CMK (cell line): ENCODE measurements around the gene ATAD2B.
"Not testable (repeated sequence)": the region's sequence is repeated elsewhere in the genome, so short reads cannot be mapped to it uniquely, and the experiment has no call there.

Experiments used
- DNase-seq: peaks from one replicate; pipeline ENCODE4 v3.0.0-alpha.2; 2010; ENCODE audit warnings: low read depth

The ATAD2B gene

DNA sequence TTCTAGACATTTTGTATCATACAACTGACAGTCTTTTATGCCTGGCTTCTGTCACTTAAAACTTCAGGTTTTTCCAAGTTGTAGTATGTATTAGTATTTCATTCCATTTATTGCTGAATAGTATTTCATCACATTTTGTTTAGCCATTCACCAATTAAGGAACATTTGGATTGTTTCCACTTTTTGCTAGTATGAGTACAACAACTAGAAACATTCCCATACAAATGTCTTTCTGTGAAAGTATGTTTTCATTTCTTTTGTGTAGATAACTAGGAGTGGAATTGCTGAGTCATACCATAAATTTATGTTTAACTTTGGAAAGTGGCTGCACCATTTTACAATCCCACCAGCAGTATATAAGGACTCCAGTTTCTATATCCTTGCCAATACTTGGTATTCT lies 135.9 kb downstream of the ATAD2B start:
- no peak for DNase-seq

DNA sequence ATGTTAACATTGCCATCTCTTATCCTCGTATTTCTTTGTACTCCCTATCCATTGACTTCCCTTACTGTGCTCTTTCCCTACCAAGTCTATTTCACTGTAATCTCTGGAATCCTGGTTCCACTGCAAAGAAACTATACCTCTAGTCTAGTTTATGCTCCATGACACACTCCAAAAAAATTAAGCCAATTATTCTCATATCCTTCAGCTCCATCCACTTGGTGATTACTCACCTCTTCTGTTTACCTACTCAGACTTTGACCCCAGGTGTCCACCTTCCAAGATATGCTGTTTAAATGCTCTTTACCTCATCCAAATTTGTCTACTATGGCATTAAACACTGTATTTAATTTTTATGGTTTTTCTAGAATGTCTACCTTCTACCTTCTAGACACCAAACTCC lies 137.9 kb downstream of the ATAD2B start:
- DNase-seq = no peak

DNA sequence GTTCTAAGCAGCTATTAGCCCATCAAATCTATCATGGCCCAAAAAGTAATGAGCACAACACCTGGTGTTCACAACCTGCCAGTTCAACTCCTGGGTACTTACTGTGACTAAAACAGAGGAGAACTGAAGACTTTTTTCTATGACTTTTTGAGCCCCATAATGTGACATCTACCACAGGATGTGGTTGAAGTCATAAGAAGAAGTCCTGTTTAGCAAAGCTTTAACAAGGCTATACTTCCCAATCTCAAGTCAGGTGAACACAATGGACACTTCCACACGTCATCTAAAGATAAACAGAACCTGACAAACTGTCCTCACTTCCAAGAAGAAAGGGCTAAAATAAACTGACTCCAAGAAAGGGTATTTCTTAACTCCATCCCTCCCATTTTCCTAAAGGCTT lies 138.8 kb downstream of the ATAD2B start:
- no peak for DNase-seq

DNA sequence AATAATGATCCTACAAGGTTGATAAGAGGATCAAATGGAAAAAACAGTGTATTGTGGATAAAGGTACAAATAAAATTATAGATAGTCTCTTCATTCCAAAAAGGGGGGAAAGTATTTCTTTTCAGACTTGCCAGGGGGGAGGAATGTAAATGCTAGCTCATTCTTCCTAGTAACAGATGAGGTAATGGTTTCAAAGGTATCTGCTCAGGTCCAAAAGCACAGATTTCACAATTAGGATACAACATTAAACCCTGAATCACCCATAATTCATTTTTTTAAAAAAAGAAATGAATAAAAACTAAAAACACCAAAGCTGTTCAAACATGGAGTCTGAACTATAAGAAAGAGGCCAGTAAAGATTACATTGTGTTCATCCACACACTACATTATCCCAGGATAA lies 142.0 kb downstream of the ATAD2B start:
- no peak for DNase-seq

DNA sequence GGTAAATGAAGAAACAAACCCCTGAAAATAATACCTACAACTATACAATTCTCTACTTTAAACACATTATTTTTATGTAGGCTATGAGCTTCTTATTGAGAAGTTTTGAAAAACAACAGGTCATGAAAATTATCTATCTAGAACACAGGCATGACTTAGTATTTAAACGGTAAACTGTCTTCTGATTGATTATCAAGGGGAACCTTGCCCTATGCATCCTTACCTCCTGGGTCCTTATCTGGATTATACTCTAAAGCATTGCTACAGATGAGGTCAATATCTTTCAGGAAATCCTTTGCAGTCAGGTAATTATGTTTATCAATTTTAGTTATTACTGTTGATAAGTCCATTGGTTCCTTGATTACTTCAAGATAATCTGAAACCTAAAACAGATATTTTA lies 144.3 kb downstream of the ATAD2B start:
- no peak for DNase-seq

DNA sequence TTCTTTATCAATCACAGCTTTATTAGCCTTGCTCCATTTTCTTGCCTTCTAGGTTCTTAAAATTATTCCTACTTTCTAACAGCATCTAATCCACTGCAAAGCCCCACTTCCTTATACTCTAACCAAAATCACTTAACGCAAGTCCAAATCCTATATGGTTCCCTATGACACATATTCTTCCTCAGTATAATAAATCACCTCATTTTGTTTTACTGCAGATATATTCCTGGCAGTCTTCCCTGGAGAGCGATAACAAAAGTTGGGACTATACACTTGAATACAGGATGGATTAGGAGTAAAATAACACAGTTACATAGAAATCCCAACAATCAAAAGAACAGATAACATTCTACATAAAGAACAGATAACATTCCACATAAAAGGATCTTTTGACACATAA lies 144.8 kb downstream of the ATAD2B start:
- DNase-seq = no peak

DNA sequence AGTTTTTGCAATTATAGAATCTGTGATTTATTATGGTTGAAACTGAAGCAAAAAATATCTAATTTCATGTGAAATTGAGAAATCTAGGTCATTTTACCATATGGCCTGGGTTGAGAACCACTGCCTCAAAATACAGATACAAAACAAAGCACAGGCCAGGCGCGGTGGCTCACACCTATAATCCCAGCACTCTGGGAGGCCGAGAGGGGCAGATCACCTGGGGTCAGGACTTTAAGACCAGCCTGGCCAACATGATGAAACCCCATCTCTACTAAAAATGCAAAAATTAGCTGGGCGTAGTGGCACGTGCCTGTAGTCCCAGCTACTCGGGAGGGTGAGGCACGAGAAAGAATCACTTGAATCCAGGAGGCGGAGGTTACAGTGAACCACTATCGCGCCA lies 146.5 kb downstream of the ATAD2B start:
- DNase-seq = not testable (repeated sequence)

DNA sequence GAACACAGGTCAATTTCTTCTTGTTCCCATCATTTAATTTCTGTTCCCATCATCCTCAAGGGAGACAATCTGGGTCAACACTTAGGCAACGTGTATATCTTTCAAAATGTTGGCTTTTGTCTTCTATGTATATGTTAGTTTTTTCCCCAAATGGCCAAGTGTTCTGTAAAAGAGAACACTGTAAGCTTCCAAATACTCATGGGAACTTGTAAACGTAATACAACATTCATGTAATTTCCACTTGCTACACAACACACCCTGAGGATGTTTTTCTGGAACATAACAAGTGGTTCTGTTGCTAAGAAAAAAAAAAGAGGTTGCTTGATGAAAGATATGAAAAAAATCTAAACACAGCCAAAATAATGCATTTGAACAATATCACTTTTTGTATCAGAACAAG lies 149.1 kb downstream of the ATAD2B start:
- no peak for DNase-seq

DNA sequence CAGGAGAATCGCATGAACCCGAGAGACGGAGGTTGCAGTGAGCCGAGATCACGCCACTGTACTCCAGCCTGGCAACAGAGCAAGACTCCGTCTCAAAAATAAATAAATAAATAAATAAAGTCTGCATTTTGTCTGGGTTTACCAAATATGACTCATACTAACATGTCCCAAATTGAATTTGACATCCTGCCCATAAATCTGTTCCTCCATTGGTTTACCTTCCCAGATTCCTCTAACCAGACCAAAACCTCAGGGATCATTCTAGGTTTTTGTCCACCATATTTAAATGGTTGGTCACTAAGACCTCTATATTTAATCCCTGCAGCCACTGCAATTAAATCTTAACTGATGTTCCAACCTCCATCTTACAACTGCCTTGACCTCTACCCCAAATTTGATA lies 150.9 kb downstream of the ATAD2B start:
- DNase-seq = no peak

DNA sequence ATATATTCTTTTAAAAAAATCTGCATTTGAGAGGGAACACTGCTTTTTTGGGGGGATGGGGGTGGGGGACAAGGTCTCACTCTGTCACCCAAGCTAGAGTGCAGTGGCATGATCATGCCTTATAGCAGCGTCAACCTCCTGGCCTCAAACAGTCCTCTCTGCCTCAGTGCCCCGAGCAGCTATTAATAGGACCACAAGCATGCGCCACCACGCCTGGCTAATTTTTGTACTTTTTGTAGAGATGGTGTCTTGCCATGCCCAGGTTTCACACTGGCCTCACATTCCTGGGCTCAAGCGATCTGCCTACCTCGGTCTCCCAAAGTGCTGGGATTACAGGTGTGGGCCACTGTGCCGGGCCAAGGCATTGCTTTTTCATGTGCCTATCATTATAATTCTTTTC lies 154.2 kb downstream of the ATAD2B start:
- no peak for DNase-seq

DNA sequence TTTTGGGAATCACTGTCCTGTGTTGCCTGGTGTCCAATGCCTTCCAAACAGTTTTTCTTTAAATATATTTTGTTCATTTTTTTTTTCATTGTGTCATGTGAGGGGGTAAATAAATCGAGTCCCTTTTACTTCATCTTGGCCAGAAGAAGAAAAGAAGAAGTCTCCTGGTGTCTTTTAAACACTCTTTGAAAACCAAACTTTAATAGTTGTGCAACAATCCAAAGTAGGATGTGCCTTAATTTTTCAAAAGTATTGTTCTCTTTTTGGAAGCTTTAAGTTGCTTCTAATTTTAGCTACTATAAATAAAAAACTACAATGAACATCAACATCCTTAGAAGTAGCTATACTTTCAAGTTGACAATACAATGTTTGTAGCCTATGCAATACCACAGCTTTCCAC lies 154.9 kb downstream of the ATAD2B start:
- DNase-seq = no peak

DNA sequence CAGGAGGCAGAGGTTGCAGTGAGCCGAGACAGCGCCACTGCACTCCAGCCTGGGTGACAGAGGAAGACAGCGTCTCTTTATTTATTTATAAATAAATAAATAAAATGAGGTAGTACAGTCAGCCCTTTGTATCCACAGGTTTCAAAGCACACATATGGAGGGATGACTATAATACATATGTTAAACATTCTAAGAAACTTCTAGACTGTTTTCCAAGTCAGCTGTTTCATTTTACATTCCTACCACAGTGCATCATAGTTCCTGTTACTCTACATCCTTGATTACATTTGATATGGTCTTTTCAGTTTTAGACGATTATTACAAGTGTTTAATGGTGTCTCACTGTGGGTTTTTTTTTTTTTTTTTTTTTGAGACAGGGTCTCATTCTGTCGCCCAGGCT lies 157.6 kb downstream of the ATAD2B start:
- no peak for DNase-seq

DNA sequence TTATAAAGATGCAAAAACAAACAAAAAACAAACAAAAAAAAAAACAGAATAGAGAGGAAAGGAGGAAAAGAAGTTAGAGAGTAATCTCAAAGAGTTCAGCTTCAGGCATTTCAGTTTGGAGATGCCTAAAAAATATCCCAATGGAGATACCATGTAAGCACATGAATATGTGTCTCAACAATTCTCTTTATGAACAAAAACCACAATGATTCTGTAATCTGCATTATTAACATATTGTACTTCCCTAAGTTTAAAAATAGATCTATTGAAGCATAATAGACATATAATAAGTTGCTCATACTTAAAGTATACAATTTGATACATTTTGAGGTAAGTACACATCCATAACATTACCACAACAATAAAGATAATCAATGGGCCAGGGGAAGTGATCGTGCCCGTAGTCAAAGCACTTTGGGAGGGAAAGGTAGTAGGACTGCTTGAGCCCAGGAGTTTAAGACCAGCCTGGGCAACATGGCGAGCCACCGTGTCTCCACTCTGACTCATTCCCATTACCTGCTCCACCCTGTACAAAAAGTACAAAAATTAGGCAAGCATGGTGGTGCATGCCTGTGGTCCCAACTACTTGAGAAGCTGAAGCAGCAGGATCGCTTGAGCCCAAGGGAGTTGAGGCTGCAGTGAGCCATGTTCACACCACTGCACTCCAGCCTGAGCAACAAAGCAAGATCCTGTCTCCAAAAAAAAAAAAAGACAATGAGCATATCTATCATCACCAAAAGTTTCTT lies 158.9 kb downstream of the ATAD2B start:
- DNase-seq = no peak

DNA sequence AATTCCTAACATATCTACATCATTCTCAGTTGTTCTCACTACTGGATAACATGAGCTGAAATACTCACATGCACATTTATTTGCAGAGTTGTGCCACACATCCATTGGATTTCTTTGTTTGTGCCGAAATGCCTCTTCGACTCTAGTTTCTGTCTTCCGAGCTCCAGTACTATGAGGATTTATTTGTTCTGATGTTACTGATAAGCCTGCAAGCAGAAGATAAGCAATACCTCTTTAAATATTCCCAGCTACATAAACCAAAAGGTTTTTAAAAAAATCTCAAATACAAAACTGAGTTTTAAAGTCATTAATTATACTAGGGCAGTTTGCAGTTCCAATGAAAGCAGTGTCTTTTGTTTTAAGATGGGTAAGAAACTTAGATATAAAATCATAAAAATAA lies 164.8 kb downstream of the ATAD2B start:
- DNase-seq = no peak

DNA sequence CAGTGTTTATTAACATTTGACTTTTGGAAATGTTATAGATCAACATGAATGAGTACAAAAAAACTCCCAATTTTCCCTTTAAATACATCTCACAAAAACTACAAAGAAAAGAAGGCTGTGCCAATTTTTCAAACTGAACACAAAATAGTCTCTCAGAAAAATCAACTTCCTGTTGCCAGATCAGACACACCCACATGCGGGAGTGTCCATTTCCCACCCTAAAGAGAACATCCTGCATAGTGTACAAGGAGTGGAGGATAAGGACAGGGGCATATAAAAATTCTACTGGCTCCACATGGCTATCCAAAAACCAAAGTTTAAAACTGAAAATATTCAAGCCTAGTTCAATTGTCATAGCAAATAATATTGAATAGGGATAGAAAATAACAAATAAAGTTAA lies 165.3 kb downstream of the ATAD2B start:
- no peak for DNase-seq

DNA sequence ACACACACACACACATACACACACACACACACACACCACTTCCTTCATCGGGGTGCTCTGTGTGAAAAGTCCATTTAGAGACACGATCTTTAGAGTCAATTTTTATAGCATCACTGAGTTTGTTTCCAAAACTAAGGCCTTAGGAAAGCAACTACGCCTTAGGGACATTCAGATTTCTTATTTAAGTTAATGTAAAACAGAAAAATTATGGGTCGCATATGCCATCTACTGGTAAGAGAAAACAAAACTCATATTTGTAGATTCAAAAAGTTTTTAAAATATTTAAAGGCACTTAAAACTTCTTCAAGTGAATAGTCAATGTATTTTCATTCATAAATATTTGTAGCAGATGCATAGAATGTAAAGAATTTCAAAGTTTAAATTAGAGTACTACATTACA lies 166.2 kb downstream of the ATAD2B start:
- DNase-seq = no peak

DNA sequence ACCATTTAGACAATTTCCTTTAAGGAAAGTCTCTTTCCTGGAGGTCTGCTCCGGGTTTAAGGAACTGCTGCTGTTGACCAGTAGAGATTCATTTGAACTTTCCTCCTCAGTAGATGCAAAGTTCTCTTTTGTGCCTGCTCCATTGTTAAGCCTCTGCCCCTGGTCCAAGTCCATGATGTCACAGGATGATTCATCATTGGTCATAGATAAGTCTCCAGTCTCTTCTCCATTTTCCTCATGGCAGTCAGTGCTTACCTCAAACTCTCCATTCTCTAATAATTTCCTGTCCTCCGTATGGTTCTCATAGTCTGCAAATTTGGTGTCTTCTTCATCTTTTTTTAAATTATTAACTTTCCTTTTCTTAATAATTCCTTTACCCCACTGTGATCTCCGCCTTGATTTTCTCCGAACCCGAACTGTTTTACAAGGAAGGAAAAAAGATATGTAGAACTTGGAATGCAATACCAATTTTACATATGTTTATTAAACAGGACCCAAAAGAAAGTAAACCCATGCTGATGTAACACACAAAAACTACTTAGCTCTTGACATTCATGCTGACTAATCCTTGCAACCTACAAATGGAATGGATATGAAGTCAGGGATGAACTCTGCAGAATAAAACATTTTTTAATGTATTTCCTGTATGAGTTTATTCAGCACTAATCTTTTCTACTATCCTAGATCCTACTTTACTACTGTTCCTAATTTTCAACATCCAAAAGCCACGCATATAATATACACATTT lies 169.1 kb downstream of the ATAD2B start:
- no peak for DNase-seq

DNA sequence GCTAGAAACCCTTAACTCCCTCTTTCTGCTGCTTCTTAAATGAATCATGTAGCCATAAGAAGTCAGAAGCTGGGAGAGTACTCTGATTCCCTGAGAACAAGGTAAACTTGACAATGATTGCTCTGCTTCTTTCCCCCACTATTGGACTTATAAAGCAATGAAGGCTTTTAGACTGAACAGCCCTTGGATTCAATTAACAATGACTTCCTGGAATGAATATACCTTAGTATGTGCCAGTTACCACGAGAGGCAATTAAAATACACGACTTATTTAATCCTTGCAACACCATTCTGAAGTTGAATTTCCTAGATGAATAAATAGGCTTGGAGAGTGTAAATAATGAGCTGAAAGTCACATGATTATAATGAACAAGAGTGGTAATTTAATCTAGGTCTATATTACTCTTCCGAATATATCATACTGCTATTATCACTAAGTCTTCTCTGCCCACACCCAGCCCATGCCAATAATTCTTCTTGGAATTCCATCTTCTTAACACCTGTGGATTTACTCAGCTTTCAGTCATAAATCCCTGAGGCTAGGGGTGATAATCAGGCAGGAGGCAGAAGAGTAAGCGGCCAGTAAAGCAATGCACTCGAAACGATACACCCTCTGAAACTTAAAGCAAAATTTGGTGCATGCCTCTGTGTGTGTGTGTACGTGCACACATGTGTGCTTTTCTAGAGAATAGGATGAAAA lies 170.2 kb downstream of the ATAD2B start:
- DNase-seq = no peak

DNA sequence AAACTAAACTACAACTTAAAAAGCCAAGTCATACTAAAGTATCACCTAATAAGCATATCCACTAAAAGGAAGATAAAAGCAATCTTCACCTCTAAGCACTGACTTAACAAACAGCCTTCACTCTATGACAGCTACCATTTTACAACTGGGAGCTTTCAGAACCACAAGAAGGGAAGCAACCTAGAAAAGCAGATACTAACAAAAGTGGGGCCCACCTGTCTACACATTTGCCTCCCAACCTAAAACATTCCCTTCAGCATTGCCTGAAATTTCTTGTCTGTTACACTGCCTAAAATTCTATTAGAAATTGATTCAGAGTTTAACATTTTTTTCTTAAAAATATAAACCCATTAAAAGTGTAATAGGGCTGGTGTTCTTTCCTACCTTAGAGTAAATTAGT lies 172.0 kb downstream of the ATAD2B start:
- DNase-seq = no peak

DNA sequence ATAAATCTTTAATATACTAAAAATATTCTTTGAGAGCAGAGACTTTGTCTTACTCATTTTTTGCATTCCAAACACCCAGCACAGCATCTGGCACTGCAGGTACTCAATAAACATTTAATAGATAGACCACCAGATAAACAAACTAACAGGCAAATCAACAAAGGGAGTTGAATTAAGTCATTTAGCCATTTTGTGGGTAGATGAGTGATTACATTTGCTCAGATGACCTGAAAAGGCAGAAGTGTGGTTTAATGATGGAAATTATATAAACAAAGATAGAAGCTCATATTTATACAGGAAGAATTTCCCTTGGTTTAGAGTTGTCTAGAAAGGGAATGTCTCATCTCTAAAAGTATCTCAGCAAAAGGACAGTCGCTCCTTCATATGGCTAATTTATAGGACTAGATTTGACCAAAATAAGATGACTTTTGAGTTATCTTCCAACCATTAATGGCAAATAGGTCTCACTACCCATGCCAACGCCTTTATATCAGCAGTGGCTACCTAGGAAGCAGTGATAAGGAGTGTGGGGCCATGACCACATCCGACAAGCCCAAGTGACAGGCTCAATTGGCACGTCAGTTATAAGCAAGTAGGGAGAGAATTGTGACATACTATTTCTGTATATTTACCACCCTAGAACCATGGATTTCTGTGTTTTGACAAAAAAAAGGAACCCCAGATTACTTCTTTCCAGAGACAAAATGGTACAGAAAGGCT lies 173.5 kb downstream of the ATAD2B start:
- DNase-seq = no peak

DNA sequence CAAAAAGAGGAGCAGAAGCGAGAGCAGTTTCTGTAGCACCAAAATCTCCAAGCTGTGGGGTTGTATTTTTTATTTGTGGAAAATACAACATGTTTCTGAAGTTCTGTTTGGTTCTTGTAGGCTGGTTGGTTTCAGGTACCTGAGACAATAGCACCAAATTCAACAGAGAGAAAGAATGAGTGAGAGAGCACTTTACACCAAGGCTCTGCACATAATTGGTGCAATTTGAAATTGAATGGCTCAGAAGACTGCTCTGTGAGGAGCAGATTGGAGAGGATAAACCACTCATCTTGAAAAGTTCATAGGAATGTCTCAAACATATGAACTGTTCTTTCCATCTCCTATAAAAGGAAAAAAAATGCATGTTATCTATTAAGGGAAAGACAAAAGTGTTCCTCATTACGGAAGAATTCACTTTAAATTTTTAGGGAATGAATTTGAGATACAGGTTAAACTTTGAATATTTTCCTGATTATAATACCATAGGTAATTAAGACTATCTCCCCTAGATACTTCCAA lies 175.1 kb downstream of the ATAD2B start:
- no peak for DNase-seq

DNA sequence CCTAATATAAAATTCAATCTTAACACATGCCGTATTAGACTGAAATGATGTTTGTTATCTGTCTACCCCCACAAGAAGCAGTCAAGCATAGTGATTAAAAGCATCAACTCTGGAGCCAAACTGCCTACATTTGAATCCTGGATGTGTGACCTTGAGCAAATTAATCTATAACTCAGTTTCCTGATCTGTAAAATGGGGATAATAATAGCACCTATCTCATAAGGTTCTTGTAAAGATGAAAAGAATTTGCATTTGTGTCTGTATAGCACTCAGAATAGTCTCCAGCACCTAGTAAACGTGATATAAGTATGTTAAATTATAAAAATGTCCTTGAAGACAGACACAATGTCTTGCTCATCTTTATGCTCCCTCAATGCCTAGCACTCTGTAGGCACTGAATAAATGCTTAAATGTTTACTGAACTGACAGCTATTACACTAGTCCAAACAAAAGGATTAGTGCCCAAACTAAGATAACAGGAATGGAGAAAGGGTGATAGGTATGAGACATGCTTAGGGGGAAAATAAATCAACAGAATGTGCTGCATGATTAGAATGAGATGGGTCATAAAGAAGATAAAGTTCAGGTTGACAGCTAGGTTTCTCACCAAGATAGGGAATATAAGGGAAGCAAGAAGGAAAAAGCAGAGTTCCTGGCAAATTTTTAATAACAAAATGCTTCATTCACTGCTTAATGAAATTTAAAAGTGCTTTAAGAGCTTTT lies 180.6 kb downstream of the ATAD2B start:
- DNase-seq = no peak
